Measurements from ENCODE around the gene GNAO1. TPM values are rescaled to one million over a fixed set of nuclear protein-coding genes. Genes with fewer than 3 reads are reported as not detected.

GNAO1 gene
- total and polyA plus RNA-seq, 9 of the 15 experiments (the other 6 are each of a cell fraction or from before 2014, with no cell fraction given), result 0.07 to 0.42 (median 0.08) TPM; not detected in 5

DNA sequence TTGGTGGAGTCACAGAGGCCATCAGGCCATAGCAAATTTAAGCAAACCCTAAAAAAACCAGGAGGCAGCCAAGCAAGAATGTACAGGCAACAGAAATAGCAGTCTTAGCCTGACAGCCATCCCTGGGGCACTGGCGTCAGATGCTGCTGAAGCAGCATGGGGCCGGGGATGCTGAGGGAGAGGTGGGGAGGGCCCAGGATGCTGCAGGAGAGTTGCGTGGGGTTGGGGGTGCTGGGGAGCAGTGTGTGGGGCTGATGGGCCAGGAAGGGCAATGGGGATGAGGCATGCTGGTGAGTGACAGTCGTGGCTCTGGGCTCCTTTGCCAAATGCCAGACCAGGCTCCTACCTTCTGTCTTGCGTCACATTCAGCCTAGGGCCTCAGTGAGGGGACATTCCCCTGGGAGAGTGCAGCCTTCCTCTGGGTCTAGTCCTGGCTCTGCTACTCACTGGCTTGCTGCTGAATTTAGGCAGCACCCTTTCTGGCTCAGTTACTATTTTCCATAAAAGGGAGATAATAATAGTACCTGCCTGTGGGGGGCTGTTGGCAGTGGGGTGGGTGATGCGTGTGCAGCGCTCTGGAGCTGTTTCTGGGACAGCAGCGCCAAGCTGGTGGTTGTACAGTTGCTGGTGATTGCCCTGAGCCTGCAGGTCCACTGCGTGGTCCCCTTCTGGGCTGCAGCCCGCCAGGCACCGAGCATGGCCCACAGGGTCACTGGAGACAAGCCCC is 146.0 kb downstream of the GNAO1 start (continued):
- TF ChIP-seq JUNB (CRISPR knock-in tag; conservative IDR thresholded peaks at IDR 0.05), result no peak
- no peak for TF ChIP-seq ZNF584 (CRISPR knock-in tag; IDR thresholded peaks at IDR 0.05; ENCODE audit: low read depth)
- TF ChIP-seq STAG1 (CRISPR knock-in tag; IDR thresholded peaks at IDR 0.05; ENCODE audit: borderline replicate concordance), result no peak

- Histone ChIP-seq H3K27ac (ENCODE audit: extremely low read depth, low read depth, low read length) (no peak overlapping the region), H3K9me1 (ENCODE audit: control insufficient read depth, insufficient read depth, low read length) (peaks cover 3% of the 10 kb centered on the region), H3K27me3 (ENCODE audit: control insufficient read depth in 2 of 2, insufficient read depth in 2 of 2, low read length in 2 of 2) (peaks cover 16 to 76% of the 10 kb centered on the region in 2 experiments; a peak in 4 of 5 replicates), H3K4me3 (no peak overlapping the region), H2AFZ (ENCODE audit: low read depth, low read length) (no peak overlapping the region), H3K4me2 (ENCODE audit: insufficient read depth, low read length) (no peak overlapping the region), H3K4me1 (replicated peaks in 1 of 2; ENCODE audit: control insufficient read depth in 2 of 2, insufficient read depth in 2 of 2, low read length in 2 of 2) (peaks cover 0 to 34% of the 10 kb centered on the region in 2 experiments; a peak in 2 of 5 replicates), H3K36me3 (ENCODE audit: control insufficient read depth, insufficient read depth, low read length) (no peaks in the 10 kb centered on the region), H3K79me2 (ENCODE audit: control insufficient read depth, insufficient read depth, low read length) (no peaks in the 10 kb centered on the region), H3K9ac (ENCODE audit: insufficient read depth in 1 of 2, low read depth in 2 of 2, low read length in 2 of 2) (no peak overlapping the region), H3K9me3 (replicated peaks; ENCODE audit: control insufficient read depth, insufficient read depth, low read depth, low read length) (no peaks in the 10 kb centered on the region), H4K20me1 (replicated peaks; ENCODE audit: control insufficient read depth, insufficient read depth, low read length) (peaks cover 31% of the 10 kb centered on the region)
- FAIRE-seq (no peak), ATAC-seq (no peak), DNase-seq (ENCODE audit: extremely low read depth in 1 of 4, low spot score in 3 of 4) (no peak)
- ChIA-PET CTCF (ENCODE audit: low intra/inter-chr PET ratio) (no interaction called here), POLR2A (interaction anchor here (0.5 to 1.6 kb wide), 2 partner anchors 38 to 132 kb away, joined by 3 to 4 read pairs; no protein-coding TSS in a partner anchor)
- in situ Hi-C loops (cut with MboI) (no loop called here), intact Hi-C loops (cut with micrococcal nuclease) (no loop called here)
- WGBS (ENCODE audit: insufficient coverage, low coverage, missing lambda C conversion rate), result 2% methylated on average over 9 of the region's 11 CpGs
- BruUV-seq (replicated peaks), result no TSS peak
- no peak for TF ChIP-seq NCOA2 (IDR thresholded peaks at IDR 0.05; ENCODE audit: partially characterized antibody in 2 of 2)
- TF ChIP-seq ZNF609 (CRISPR knock-in tag; IDR thresholded peaks at IDR 0.05; ENCODE audit: borderline replicate concordance), result no peak
- TF ChIP-seq PRPF4 (IDR thresholded peaks at IDR 0.05; ENCODE audit: insufficient read depth, low read depth, low read length, poor library complexity, severe bottlenecking), result no peak
- no peak for TF ChIP-seq HDAC3 (IDR thresholded peaks at IDR 0.05; ENCODE audit: borderline replicate concordance, partially characterized antibody)
- no peak for TF ChIP-seq ZFP36 (IDR thresholded peaks at IDR 0.05; ENCODE audit: low read depth, low read length, partially characterized antibody)
- TF ChIP-seq ZNF77 (CRISPR knock-in tag; IDR thresholded peaks at IDR 0.05), result no peak
- TF ChIP-seq ZC3H4 (CRISPR knock-in tag; IDR thresholded peaks at IDR 0.05; ENCODE audit: borderline replicate concordance), result no peak
- no peak for TF ChIP-seq ZNF239 (CRISPR knock-in tag; IDR thresholded peaks at IDR 0.05)
- no peak for TF ChIP-seq POLR3A (IDR thresholded peaks at IDR 0.05; ENCODE audit: borderline replicate concordance, extremely low read depth, insufficient read depth, insufficient read length)
- TF ChIP-seq SMARCC2 (IDR thresholded peaks at IDR 0.05; ENCODE audit: low read depth), result no peak
- no peak for TF ChIP-seq POU5F1 (IDR thresholded peaks at IDR 0.05; ENCODE audit: borderline replicate concordance, low read depth, low read length, partially characterized antibody)
- no peak for TF ChIP-seq TEAD1 (CRISPR knock-in tag; IDR thresholded peaks at IDR 0.05)
Observed at GRCh38 chr16:56337858-56338325, 146.6 kb downstream of the GNAO1 start.
